PC-3 (cell line): Measurements from ENCODE around the gene MED6. TPM values are rescaled to one million over a fixed set of nuclear protein-coding genes. Genes with fewer than 3 reads are reported as not detected.

Experiments
- ATAC-seq: fragments of 200-7000 bp; cut with Tn5 transposase; 2 replicates; pipeline ENCODE4 v1.9.1; 2020; ENCODE audit warnings: mild to moderate bottlenecking, moderate library complexity
- BruUV-seq: library from RNA; stranded (reverse); fragments of 400-500 nt; replicated peaks from 2 replicates; lab custom pipeline; 2021; lab: Mats Ljungman, UMichigan
- CTCF ChIA-PET: fragments of 300-600 bp; sonication (Branson Sonifier 250); formaldehyde crosslinking; loops from one replicate; lab custom pipeline; 2022; ENCODE audit warnings: antibody characterized with exemption; lab: Charles Lee
- POLR2A ChIA-PET: fragments of 300-600 bp; sonication (Branson Sonifier 250); formaldehyde crosslinking; loops from one replicate; lab custom pipeline; 2022; ENCODE audit warnings: antibody characterized with exemption; ENCODE audit not compliant: unreplicated experiment; lab: Charles Lee
- DNase-seq: peaks from one replicate; pipeline ENCODE4 v3.0.0-alpha.2; 2015
- H2AFZ ChIP-seq: fragments of 300-600 bp; sonication (generic); 2 replicates; pipeline ENCODE4 v1.6.0; 2016; ENCODE audit warnings: antibody characterized with exemption, low read length
- H3F3A ChIP-seq: fragments of 300-600 bp; sonication (generic); one replicate; pipeline ENCODE4 v1.6.0; 2017; ENCODE audit warnings: antibody characterized with exemption, low read length, control low read depth, mild to moderate bottlenecking; ENCODE audit not compliant: unreplicated experiment
- H3K27ac ChIP-seq: fragments of 300-600 bp; sonication (generic); 2 replicates; pipeline ENCODE4 v1.5.1; 2016; ENCODE audit warnings: mild to moderate bottlenecking, low read length
- H3K27me3 ChIP-seq: fragments of 300-600 bp; sonication (generic); 2 replicates; pipeline ENCODE4 v1.6.1; 2016; ENCODE audit warnings: low read length, mixed read lengths
- H3K36me3 ChIP-seq: fragments of 300-600 bp; sonication (generic); 2 replicates; pipeline ENCODE4 v1.6.1; 2016; ENCODE audit warnings: low read depth, mixed run types, low read length, mixed read lengths
- H3K4me1 ChIP-seq: fragments of 300-600 bp; sonication (generic); 2 replicates; pipeline ENCODE4 v1.5.1; 2016; ENCODE audit warnings: low read length; ENCODE audit not compliant: insufficient read depth
- H3K4me2 ChIP-seq: fragments of 300-600 bp; sonication (generic); 2 replicates; pipeline ENCODE4 v1.6.0; 2016; ENCODE audit warnings: low read length
- H3K4me3 ChIP-seq: fragments of 300-600 bp; sonication (generic); 2 replicates; pipeline ENCODE4 v1.5.1; 2016; ENCODE audit warnings: mild to moderate bottlenecking, low read length, mixed read lengths
- H3K79me2 ChIP-seq: fragments of 300-600 bp; sonication (generic); 2 replicates; pipeline ENCODE4 v1.6.1; 2017; ENCODE audit warnings: low read length, mixed read lengths
- H3K9ac ChIP-seq: fragments of 300-600 bp; sonication (generic); 2 replicates; pipeline ENCODE4 v1.6.0; 2016; ENCODE audit warnings: mild to moderate bottlenecking, low read length
- H3K9me2 ChIP-seq: fragments of 300-600 bp; sonication (generic); replicated peaks from 2 replicates; pipeline ENCODE4 v1.6.1; 2016; ENCODE audit warnings: mixed run types, low read length, mixed read lengths
- H3K9me3 ChIP-seq: fragments of 300-600 bp; sonication (generic); 2 replicates; pipeline ENCODE4 v1.6.1; 2016; ENCODE audit warnings: low read length, mixed read lengths
- H4K20me1 ChIP-seq: fragments of 300-600 bp; sonication (generic); 2 replicates; pipeline ENCODE4 v1.6.1; 2016; ENCODE audit warnings: low read length, mixed read lengths
- CTCF ChIP-seq: fragments of 300-600 bp; sonication (generic); conservative IDR thresholded peaks from 2 replicates; pipeline ENCODE4 v1.5.1; 2017; ENCODE audit warnings: antibody characterized with exemption, low read depth, mild to moderate bottlenecking, low read length
- EZH2 ChIP-seq: fragments of 300-600 bp; sonication (generic); IDR thresholded peaks from one replicate; pipeline ENCODE4 v1.6.1; 2017; ENCODE audit warnings: antibody characterized with exemption, mild to moderate bottlenecking, low read length; ENCODE audit not compliant: unreplicated experiment
- EZH2phosphoT487 ChIP-seq: fragments of 300-600 bp; sonication (generic); IDR thresholded peaks from 2 replicates; pipeline ENCODE4 v1.6.1; 2018; ENCODE audit warnings: mild to moderate bottlenecking, antibody characterized with exemption, low read length, borderline replicate concordance
- intact Hi-C: fragments of 100-400 bp; cut with micrococcal nuclease; formaldehyde crosslinking; loops from 2 replicates; pipeline ENCODE4 v1.9.0; 2023
- total RNA-seq: library from RNA; depleted of rRNA; stranded (reverse); fragments of >200 nt; gene quantifications from 2 replicates; pipeline ENCODE4 v1.2.3, GENCODE V29; 2014

The MED6 gene
- total RNA-seq, 1 experiment from 2014 or later = 37.8 TPM

GRCh38 chr14:70558356-70558755 is 42.1 kb downstream of the MED6 start:
- Histone ChIP-seq H3F3A (no peaks in the 10 kb centered on the region), H3K9me2 (no peaks in the 10 kb centered on the region), H3K9ac (no peak overlapping the region), H3K36me3 (peaks cover 19% of the 10 kb centered on the region), H3K79me2 (no peaks in the 10 kb centered on the region), H3K27ac (no peak overlapping the region), H3K4me3 (no peak overlapping the region), H2AFZ (no peak overlapping the region), H3K9me3 (peaks cover 10% of the 10 kb centered on the region; the same call in 1 of the 2 replicates), H3K4me2 (no peak overlapping the region), H3K4me1 (no peaks in the 10 kb centered on the region), H4K20me1 (no peaks in the 10 kb centered on the region), H3K27me3 (no peaks in the 10 kb centered on the region)
- BruUV-seq = no TSS peak
- no peak for TF ChIP-seq EZH2
- TF ChIP-seq EZH2phosphoT487 = no peak
- no peak for TF ChIP-seq CTCF
- ChIA-PET POLR2A (no interaction called here), CTCF (no interaction called here)
- no peak for DNase-seq
- ATAC-seq = no peak
- intact Hi-C loops = no loop called here

- intact Hi-C loops = no loop called here
- H3F3A ChIP-seq = no peaks in the 10 kb centered on the region
- DNase-seq (no peak), ATAC-seq (no peak)
- no peaks in the 10 kb centered on the region for H4K20me1 ChIP-seq
- H3K27ac ChIP-seq = no peak overlapping the region
- no peak overlapping the region for H2AFZ ChIP-seq
- H3K9me3 ChIP-seq = no peaks in the 10 kb centered on the region
- no peaks in the 10 kb centered on the region for H3K4me1 ChIP-seq
- no peak overlapping the region for H3K9ac ChIP-seq
- H3K27me3 ChIP-seq = no peaks in the 10 kb centered on the region
- H3K36me3 ChIP-seq = no peaks in the 10 kb centered on the region
- no peak overlapping the region for H3K4me3 ChIP-seq
- no peak overlapping the region for H3K4me2 ChIP-seq
- H3K79me2 ChIP-seq = no peaks in the 10 kb centered on the region
- H3K9me2 ChIP-seq = no peaks in the 10 kb centered on the region
- no TSS peak for BruUV-seq
- CTCF ChIA-PET = no interaction called here
- POLR2A ChIA-PET = no interaction called here
- TF ChIP-seq CTCF (no peak), EZH2phosphoT487 (no peak), EZH2 (no peak)
Measured at GRCh38 chr14:70555890-70556289, 44.6 kb downstream of the MED6 start.

GRCh38 chr14:70538087-70538486 is 62.4 kb downstream of the MED6 start:
- Histone ChIP-seq H3K4me1 (no peaks in the 10 kb centered on the region), H3K27ac (no peak overlapping the region), H3K4me3 (no peak overlapping the region), H3K36me3 (no peaks in the 10 kb centered on the region), H3F3A (no peaks in the 10 kb centered on the region), H4K20me1 (no peaks in the 10 kb centered on the region), H3K4me2 (no peak overlapping the region), H3K27me3 (no peaks in the 10 kb centered on the region), H2AFZ (no peak overlapping the region), H3K9ac (no peak overlapping the region), H3K9me2 (no peaks in the 10 kb centered on the region), H3K79me2 (no peaks in the 10 kb centered on the region), H3K9me3 (no peaks in the 10 kb centered on the region)
- BruUV-seq = no TSS peak
- no peak for DNase-seq
- intact Hi-C loops = no loop called here
- TF ChIP-seq EZH2 = no peak
- TF ChIP-seq EZH2phosphoT487 = no peak
- TF ChIP-seq CTCF = no peak
- ChIA-PET CTCF (no interaction called here), POLR2A (no interaction called here)
- no peak for ATAC-seq
